Activated CD4-positive, alpha-beta T cell treated with anti-CD3 and anti-CD28 coated beads, Interleukin-2, Interleukin-4, amounts not matched to agents 100 ng/mL and 50 ng/mL, durations not matched to agents 16 hours and 8 hours (primary cell): ENCODE data around the gene CDK5R2.
A peak's percentile ranks its signal among the peaks of the same experiment; 100 is the strongest.

Source experiments
- DNase-seq: peaks from one replicate; pipeline ENCODE4 v3.0.0-alpha.2; 2020; ENCODE audit warnings: low spot score

CDK5R2 gene

DNA sequence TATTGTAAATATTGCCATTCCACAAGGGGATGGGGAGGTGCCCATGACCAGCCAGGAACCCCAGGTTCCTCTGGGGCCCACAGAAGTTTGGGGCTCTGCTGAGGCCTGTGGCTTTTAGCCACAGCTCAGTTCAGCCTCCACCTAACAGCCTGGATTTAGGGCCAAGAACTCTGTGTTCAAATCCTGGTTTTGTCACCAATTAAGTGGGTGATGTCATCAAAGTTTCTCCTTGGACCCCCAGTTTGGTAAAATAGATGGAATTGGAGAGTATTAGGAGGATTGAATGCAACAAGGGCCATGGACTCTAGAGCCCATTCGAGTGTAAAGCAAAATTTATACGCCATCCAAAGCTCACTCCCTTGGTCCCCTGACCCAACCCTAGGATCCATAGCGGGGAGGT, 28.7 kb downstream of the CDK5R2 start:
- no peak for DNase-seq

DNA sequence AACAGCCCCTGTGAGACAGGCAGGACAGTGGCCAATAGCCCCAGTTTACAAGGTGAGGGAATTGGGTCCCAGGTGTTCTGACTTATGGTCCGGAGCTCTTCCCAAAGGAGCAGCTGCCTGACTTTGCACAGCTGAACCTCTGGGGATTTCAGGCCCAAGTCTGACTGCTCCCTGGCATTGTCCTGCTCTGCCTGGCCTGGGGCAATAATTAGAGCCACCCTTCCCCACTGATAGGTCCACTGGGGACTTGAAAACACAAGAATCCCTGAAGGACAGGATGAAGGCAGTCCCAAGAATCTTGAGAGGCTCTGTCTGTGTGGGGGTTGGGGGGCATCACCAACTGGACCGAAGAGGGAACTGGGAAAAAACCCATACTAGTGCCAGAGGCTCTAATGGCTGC, 29.2 kb downstream of the CDK5R2 start:
- no peak for DNase-seq

DNA sequence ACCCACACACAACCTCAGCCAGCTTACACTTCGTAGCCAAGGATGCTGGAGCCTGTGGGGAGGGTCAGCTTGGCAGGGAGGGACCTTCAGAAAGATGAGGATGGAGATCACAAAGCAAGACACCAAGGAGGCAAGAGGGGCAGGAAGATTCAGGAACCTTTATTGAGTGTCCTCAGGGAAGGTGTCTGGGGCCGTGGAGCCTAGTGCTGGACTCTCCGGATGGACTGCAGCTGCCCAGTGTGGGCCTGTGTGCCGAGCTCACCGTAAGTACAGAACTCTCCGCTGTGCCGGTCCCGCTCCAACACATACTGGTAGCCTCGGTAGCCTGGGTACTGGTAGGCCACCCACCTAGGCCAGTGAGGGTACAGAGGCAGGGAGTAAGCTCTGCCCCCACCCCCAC, 30.6 kb downstream of the CDK5R2 start:
- DNase-seq, result no peak

DNA sequence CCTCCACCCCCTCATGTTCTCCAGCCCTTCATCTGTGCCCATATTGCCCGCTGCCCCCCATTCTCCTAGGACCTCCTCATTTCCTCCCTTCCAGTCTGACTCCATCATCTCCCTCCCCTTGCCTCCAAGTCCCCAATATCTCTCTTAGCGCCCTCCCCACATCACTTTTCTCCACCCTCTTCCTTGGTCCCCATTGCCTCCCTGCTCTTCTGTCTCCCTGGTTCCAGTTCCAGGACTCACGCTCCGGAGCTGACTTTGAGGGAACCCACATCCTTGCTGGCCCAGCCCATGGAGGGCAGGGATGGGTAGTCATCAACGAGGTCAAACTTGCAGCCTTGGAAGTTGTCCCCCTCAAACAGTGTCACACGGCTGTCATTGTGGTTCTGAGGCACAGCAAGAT, 31.1 kb downstream of the CDK5R2 start:
- DNase-seq, result no peak

DNA sequence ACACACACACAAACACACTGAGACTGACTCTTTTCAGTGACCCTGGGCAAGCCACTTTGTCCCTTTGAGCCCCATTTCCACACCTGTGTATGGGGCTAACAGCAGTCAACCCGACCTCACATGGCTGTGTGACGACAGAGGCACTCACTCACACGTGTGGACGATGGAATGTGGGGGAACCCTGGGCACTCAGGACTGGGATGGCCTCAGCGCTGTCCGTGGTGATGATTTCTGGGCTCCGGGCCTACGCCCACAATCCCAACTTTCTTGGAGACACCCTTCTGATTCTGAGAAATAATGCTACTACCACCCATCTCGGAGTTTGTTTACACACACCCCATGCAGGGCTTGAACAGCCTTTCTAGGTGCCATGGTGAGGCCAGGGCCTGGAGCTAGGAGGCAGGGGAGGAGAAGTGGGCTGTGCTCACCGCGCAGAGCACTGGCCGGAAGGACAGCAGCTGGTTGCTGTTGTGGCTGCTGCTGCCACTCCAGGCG, 32.3 kb downstream of the CDK5R2 start:
- no peak for DNase-seq

DNA sequence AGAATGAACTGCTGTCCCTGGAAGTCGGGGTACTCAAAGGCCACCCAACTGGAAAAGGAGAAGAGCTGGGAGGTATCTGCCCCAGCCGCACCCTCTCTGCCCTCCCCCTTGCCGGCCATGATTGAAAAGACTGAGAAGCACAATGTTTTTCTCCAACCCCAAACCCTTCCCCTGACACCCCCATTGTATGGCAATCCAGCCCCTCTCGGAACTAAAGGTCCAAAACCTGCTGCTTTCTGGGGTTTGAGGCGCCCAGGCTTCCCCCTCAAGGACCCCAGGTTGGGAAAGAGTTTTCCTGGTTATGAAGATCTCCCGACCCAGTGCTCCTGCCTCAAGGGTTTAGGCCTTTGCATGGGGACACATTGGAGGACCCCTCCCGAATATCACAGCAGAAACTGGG, 32.7 kb downstream of the CDK5R2 start:
- DNase-seq, result no peak

DNA sequence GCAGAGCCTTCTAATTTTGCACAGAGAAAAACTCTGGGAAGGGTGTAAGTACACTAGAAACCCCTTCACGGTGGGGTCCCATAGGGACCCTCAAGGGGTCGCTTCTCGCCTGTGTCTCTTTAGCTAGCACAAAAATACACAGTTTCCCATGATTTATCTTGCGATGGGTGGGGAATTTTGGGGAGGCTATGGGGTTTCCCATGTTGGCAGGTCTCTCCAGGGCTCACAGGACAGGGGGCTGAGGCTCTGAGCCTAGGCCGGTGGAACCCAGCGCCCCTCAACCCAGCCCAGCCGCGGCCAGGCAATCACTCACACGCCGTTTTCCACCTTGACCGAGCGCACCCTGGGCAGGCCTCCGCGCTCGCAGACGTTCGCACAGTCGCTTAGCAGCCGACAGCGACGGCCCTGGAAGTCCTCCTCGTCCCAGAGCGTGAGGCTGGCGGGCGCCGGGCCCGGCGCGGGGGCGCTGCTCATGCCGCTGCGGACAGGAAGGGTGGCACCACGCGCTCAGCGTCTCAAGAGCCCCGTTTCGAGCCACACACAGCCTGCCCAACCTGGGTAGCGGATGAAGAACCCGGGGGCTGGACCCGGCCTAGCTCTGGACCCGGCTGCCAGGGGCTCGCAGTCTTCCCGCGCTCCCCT, 33.4 kb downstream of the CDK5R2 start:
- no peak for DNase-seq

DNA sequence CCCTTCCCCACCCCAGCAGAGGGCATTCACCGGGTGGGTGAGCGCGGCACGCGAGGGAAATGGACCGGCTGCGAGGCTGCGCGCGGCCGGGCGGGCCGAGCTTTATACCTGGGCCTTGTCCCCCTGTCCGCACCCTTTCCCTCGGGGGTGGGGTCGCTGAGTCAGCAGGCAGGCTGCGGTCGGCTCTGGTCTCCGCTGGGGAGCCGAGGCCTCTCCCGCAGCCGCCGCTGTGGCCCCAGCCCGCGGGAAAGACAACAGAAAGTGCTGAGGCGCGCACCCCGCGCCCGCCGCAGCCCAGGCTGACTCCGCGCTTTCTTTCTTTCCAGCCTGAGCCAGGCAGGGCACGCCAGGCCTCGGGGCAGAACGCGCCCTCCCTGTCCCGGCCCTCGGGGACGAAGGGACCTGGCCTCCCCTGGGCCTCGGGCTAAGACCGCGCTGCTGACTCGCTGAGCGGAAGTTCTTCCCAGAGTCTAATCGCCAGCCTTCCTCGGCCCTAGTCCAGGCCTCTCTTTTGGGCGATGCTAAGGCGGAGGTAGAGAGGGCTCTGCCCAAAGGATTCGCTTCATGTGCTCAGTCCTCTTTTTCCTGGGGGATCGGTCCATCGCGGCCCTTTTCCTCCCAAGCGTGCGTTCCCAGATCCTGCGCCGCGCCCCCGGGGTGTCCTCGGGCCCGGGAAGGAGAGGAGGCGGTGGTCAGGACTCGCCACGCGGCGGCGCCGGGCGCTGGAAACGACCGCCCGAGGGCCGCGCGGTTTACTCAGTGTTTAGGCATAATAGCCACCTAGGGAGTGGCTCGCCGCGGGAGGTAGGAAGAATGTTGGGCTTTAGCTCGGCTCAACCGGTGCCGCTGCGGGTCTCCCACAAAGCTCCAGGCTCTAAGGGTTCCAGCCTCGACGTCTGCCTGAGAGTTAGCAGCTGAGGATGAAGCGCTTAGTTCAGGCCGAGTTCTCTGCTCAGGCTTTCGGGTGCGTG, 34.2 kb downstream of the CDK5R2 start, which contains the start of gene CRYBA2:
TSS of gene CRYBA2 (minus strand) at position 78 of the 971 bp plus-strand sequence. CDS start 246 bp downstream, outside the sequence.
- DNase-seq, result no peak

DNA sequence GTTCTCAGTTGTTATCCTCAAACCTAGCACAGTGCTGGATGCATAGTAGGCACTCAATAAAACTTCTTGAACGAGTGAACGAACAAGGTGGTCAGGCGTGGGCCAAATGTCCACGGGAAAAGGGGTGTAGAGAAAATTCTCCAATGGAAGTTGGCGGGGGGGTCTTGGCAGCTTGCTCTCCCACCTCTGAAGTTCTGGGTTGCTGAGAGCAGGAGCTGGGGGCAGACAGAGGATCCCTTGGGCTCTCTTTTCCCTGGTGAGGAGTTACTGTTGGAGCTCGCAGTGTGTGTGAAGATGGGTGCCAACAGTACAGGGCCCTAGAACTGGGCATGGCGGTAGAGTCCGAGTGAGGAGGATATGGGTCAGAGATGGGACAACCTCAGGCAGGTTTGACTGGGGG, 36.1 kb downstream of the CDK5R2 start:
- no peak for DNase-seq

DNA sequence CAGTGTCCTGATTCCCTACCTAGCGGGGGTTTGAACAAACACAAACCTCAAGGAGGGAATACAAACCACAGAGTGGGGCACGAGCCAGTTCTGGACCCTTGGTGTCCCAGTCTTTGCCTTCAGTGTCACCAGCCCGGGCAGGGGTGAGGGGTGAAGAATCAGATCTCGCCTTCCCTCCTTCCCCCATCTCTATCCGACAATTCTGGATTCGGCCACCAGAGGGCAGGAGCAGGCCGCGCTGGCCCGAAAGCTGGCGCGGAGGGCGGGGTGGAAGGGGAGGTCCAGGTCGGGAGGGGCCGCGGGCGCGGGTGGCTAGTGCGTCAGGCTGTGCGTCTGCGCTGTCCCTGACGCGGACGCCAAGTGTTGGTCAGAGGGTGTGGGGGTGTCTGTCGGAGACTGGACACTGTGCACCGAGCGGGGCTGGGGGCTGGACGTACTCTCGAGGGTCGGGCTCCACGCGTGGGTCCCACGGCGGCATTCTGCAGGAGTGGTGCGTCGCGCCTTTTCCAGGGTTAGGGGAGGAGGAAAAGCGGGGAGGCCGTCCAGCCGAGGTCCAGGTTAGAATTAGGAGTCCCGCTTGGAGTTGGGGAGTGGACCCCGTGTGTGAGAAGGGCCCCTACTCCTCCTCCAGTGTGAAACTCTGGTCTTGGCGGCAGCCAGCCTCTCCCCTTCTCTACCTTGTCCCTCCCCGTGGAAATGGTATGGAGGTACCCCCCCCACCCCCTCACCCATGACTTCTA, 36.7 kb downstream of the CDK5R2 start:
- peak; percentile 78 for DNase-seq

DNA sequence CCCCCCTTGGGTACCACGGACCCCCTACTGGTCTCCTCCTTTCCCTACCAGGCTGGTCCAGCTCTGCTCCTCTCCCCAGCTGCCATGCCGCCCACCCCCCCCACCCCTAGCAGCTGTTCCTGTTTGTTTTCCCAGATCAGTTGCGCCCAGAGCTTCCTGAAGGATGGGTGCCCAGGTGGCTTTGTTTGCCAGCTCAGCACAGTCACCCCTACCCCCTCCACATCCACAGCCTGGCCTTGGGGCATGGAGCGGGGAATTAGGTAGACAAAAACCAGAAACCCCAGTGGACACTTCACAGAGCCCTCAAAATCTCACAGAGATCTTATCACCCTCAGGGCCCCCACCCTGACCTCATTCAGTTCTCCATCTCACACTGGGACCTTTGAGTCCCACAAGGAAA, 37.5 kb downstream of the CDK5R2 start:
- DNase-seq, result no peak

DNA sequence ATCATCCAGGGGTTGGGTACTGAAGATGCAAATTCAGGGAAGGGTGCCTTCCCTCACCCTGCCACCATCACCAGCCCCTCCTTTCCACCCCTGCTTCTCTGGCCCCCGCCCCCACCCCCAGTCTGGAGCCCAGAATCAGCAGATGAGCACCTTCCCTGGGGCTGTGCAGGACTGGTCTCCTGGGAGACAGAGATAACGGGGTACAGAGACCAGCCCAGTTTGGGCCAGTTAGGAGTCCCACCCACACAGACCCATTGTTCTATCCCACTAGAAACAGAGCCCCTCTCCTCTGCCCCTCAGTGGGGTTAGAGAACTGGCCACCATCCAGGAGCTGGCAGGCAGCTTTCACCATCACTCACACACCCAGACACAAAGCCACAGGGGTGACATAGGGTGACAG, 38.3 kb downstream of the CDK5R2 start:
- DNase-seq, result no peak

DNA sequence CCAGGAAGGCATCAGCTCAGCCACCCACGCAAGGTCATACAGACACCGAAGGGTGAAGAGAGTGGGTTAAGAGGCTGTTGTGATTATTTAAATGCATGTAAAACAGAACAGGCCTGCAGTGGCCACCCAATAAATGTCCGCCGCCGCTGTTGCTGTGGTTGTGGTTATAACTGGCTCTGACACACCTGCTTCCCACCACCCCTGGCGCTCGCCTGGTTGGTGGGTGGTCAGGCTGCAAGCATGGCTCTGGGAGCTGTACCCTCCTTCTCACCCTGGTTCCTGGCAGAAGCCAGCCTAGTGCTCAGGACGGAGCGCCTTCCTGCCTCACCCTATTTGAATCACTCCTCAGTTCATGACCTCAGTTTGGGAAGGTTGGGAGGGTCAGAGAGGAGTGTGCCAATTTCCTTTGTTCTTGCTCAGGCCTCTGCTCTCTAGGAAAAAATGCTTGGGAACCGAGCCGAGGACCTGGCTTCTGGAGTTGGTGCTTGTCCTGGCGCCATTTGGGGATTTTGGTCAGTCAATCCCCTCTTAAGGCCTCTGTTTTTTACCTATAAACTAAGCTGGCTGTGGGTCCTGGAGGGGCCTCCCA, 39.0 kb downstream of the CDK5R2 start:
- no peak for DNase-seq

DNA sequence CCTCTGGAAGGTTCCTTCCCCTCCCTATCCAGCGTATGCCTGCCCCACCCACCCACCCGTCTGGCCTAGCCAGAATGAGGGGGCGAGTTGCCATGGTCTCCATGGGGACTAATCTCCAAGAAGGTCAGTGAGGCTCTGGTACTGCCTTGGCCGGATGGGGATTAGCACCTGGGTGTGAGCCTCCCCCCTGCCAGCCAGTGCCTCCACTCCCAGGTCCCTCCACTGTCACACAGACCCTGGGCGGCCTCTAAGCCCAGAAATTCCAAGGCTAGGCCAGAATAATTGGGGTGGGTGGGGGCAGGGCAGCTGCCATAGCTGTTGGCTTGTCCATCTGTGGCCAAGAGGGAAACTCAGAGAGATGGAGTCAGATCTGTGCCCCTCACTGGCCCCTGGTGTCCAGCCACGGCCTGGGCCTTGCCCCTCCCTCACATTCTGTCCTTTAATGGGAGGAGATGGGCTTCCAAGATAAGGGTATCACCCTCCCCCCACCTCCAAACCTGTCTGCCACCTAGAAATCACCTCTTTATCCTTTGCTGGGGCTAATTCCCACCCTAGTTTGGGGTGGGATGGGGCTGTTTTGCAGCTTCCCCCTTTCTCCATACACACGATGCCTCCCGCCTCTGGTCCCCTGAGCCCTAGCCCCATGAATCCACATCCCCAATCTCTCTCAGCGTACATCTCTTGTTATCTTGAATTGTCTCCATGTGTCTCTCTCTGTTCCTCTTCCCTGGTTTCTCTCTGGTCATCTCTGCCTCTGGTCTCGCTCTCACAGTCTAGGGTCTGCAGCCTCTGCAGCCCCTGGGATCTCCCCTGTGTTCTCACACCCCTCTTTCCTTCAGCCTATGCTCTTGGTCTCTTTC, 39.8 kb downstream of the CDK5R2 start:
- DNase-seq, result no peak

DNA sequence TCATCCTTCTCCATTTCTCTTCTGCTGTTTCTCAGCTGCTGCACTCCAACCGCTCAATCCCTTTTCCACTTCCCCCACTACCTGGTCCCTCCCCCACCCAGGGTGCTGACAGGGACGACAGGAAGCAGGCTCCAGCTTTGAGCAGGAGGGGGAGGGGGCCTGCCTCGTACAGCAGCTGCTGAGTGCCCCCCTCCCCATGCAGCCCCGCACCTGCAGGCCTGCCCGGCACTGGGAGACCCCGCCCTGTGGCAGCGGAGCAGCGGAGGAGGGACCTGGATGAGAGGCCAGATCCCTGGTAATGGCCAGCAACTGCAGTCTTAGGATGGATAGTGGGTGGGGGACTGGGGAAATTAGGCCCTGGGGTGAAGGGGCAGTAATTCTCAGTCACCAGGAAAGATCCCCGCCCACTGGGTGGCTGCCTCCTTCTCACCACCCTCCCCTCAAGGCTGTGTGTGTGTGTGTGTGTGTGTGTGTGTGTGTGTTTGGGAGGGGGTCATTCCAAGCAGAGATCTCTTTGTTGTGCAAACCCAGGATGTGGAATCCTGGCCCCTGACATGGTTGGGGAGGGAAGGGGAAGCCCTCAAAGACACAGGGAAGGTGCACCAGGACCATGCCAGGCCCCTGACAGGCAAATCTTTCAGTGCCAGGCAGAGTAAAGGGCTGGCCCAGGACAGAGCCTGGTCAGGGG, 40.6 kb downstream of the CDK5R2 start:
- no peak for DNase-seq

DNA sequence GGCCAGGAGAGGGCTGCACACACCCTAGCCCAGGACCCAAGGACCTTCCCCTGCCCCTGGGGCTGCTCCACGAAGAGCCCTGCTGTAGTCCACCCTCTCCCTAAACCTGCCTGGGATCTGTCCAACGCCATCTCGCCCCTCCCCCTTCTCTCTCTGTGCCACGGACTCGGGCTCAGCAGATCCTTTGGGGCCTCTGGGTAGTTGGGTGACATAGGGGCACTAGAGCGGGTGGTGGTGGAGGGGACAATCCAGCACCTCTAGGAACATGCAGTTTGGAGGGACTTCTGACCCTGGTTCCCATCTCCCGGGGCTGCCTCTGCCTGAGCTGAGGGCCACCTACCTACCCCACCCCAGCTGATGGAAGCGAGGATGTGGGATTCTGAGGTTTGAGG, 41.1 kb downstream of the CDK5R2 start:
- no peak for DNase-seq

DNA sequence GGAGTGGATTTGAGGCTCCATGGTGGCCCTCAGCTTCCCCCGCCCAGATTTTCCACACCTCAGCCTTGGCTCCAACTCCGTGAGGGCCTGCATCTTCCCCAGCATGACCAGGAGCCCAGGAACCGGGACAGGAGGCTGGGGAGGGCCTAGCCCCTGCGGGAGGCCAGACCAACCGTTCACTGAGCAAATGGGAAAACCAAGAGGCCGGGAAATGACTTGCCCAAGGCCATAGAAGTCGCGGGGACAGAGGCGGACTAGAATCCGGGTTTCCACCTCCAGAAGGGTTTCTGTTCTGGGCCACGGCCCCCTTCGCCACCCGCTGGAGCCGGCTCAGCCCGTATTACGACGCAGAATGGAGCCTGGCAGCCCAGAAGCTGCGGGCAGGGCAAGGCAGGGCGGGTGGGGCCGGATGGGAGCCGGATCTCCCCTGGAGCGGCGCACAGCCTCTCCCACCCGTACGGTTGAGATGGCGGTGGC, 41.7 kb downstream of the CDK5R2 start:
- no peak for DNase-seq

DNA sequence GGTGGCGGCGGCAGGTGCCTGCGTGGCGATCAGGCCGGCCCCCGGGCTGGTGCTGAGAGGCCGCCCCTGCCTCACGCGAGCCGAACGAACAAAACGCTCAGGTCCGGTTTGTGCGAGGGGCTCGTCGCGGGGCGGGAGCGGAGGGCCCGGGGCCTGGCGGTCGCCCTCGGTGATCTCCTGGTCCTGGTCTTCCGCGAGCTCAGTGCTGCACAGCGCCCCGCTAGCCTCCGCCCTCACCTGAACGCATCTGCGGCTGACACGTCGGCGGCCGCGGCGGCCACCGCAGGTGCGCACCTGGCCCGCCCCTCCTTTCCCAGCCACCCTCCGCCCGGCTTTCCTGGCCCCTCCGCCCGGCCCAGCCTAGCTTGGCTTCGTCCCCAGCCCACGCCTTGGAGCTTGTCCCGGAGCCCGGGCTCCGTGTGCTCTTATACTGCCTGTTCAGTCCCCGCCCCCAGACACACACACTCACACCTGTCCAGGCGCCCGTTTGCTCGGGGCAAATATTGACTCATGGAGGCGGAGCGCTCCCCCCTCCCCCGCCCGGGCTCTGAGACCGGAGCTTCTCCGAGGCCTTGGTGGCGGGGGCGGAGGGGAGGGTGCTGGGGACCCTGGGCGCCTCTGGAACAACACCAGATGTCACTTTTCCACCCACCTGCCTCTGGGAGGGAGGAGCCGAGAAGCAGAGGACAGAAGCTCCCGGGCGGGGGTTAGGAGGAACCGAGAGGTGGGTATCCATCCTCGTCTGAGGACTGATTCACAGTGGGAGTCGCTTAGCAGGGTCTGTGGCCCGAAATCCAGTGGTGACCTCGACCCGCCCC, 42.3 kb downstream of the CDK5R2 start:
- DNase-seq, result no peak
